Memory B cell (primary cell): ENCODE data around the gene SDHAF2.
"Not testable (repeated sequence)": the region's sequence is repeated elsewhere in the genome, so short reads cannot be mapped to it uniquely, and the experiment has no call there.

Source experiments
- ATAC-seq: fragments of 150-1000 bp; cut with Tn5 transposase; 2 replicates; pipeline ENCODE4 v1.10.0; 2021; ENCODE audit warnings: low read depth, mild to moderate bottlenecking, moderate library complexity
- DNase-seq, 2 donors: peaks; one replicate each; pipeline ENCODE4 v3.0.0; 2022; ENCODE audit warnings: low spot score in 2 of 2
- H3K27ac Mint-ChIP-seq: one replicate; pipeline ENCODE4 v1.8.0; 2022; ENCODE audit warnings: mild to moderate bottlenecking, moderate library complexity, mixed read lengths
- H3K27me3 Mint-ChIP-seq: one replicate; pipeline ENCODE4 v1.8.0; 2022; ENCODE audit warnings: mixed read lengths
- H3K36me3 Mint-ChIP-seq: one replicate; pipeline ENCODE4 v1.8.0; 2022; ENCODE audit warnings: mild to moderate bottlenecking, mixed read lengths
- H3K4me1 Mint-ChIP-seq: one replicate; pipeline ENCODE4 v1.8.0; 2022; ENCODE audit warnings: mixed read lengths
- H3K4me3 Mint-ChIP-seq: one replicate; pipeline ENCODE4 v1.8.0; 2022; ENCODE audit warnings: mild to moderate bottlenecking, moderate library complexity, mixed read lengths
- H3K9me3 Mint-ChIP-seq: one replicate; pipeline ENCODE4 v1.8.0; 2022; ENCODE audit warnings: mixed read lengths

The SDHAF2 gene

GRCh38 chr11:61446211-61446651 lies 16.3 kb downstream of the SDHAF2 start:
- Mint-ChIP-seq H3K27ac (no peak overlapping the region), H3K4me3 (no peak overlapping the region), H3K36me3 (peaks cover 26% of the 10 kb centered on the region), H3K27me3 (no peaks in the 10 kb centered on the region), H3K9me3 (no peaks in the 10 kb centered on the region), H3K4me1 (peaks cover 10% of the 10 kb centered on the region)
- DNase-seq, result peak; percentile 48 to 62
- peak; percentile 91 for ATAC-seq

- H3K4me3 Mint-ChIP-seq, result no peak overlapping the region
- no peak for DNase-seq
- H3K4me1 Mint-ChIP-seq, result peaks cover 10% of the 10 kb centered on the region
- no peaks in the 10 kb centered on the region for H3K27me3 Mint-ChIP-seq
- ATAC-seq, result no peak
- H3K27ac Mint-ChIP-seq, result peak overlapping the region; percentile 14
- H3K9me3 Mint-ChIP-seq, result no peaks in the 10 kb centered on the region
- peaks cover 25% of the 10 kb centered on the region for H3K36me3 Mint-ChIP-seq
Measured at GRCh38 chr11:61447601-61448551, 18.0 kb downstream of the SDHAF2 start.

GRCh38 chr11:61448552-61448927 lies 18.6 kb downstream of the SDHAF2 start:
- Mint-ChIP-seq H3K36me3 (peaks cover 20% of the 10 kb centered on the region), H3K4me1 (peaks cover 4% of the 10 kb centered on the region), H3K9me3 (no peaks in the 10 kb centered on the region), H3K4me3 (no peak overlapping the region), H3K27ac (peak overlapping the region; percentile 73), H3K27me3 (no peaks in the 10 kb centered on the region)
- ATAC-seq, result no peak
- no peak for DNase-seq

- no peak for DNase-seq
- H3K36me3 Mint-ChIP-seq, result peaks cover 31% of the 10 kb centered on the region
- H3K27ac Mint-ChIP-seq, result no peak overlapping the region
- no peaks in the 10 kb centered on the region for H3K27me3 Mint-ChIP-seq
- H3K4me3 Mint-ChIP-seq, result no peak overlapping the region
- H3K9me3 Mint-ChIP-seq, result no peaks in the 10 kb centered on the region
- H3K4me1 Mint-ChIP-seq, result peaks cover 5% of the 10 kb centered on the region
- no peak for ATAC-seq
Measured at GRCh38 chr11:61452825-61453224, 22.9 kb downstream of the SDHAF2 start.

- peaks cover 5% of the 10 kb centered on the region for H3K4me1 Mint-ChIP-seq
- no peak overlapping the region for H3K27ac Mint-ChIP-seq
- H3K9me3 Mint-ChIP-seq, result no peaks in the 10 kb centered on the region
- DNase-seq (no peak), ATAC-seq (no peak)
- no peaks in the 10 kb centered on the region for H3K27me3 Mint-ChIP-seq
- peaks cover 27% of the 10 kb centered on the region for H3K36me3 Mint-ChIP-seq
- no peak overlapping the region for H3K4me3 Mint-ChIP-seq
Measured at GRCh38 chr11:61453695-61454094, 23.8 kb downstream of the SDHAF2 start.

- Mint-ChIP-seq H3K27ac (no peak overlapping the region), H3K4me1 (peaks cover 5% of the 10 kb centered on the region), H3K36me3 (peaks cover 25% of the 10 kb centered on the region), H3K27me3 (no peaks in the 10 kb centered on the region), H3K9me3 (no peaks in the 10 kb centered on the region), H3K4me3 (no peak overlapping the region)
- DNase-seq (no peak), ATAC-seq (no peak)
Measured at GRCh38 chr11:61454520-61454919, 24.6 kb downstream of the SDHAF2 start.

- H3K4me3 Mint-ChIP-seq, result no peak overlapping the region
- H3K4me1 Mint-ChIP-seq, result peaks cover 5% of the 10 kb centered on the region
- H3K36me3 Mint-ChIP-seq, result peaks cover 25% of the 10 kb centered on the region
Measured at GRCh38 chr11:61460474-61460881, 30.6 kb downstream of the SDHAF2 start.

GRCh38 chr11:61460986-61461385 lies 31.1 kb downstream of the SDHAF2 start:
- Mint-ChIP-seq H3K36me3 (peaks cover 22% of the 10 kb centered on the region), H3K9me3 (no peaks in the 10 kb centered on the region), H3K27ac (peak overlapping the region; percentile 21), H3K4me3 (no peak overlapping the region), H3K4me1 (peaks cover 2% of the 10 kb centered on the region), H3K27me3 (no peaks in the 10 kb centered on the region)
- ATAC-seq (no peak), DNase-seq (no peak)

More at GRCh38 chr11:61460474-61460881, 30.6 kb downstream of the SDHAF2 start:
- no peak for DNase-seq
- no peak for ATAC-seq
- Mint-ChIP-seq H3K27me3 (no peaks in the 10 kb centered on the region), H3K27ac (peak overlapping the region; percentile 21), H3K9me3 (no peaks in the 10 kb centered on the region)

- H3K4me3 Mint-ChIP-seq, H3K9me3 Mint-ChIP-seq, ATAC-seq, H3K4me1 Mint-ChIP-seq, H3K27me3 Mint-ChIP-seq, H3K27ac Mint-ChIP-seq, DNase-seq: not testable (repeated sequence)
- H3K36me3 Mint-ChIP-seq, result peaks cover 35% of the 10 kb centered on the region
Measured at GRCh38 chr11:61467602-61468001, 37.7 kb downstream of the SDHAF2 start.

GRCh38 chr11:61468002-61468401 lies 38.1 kb downstream of the SDHAF2 start:
- DNase-seq (no peak), ATAC-seq (no peak)
- Mint-ChIP-seq H3K27ac (no peak overlapping the region), H3K9me3 (no peaks in the 10 kb centered on the region), H3K4me1 (no peaks in the 10 kb centered on the region), H3K27me3 (no peaks in the 10 kb centered on the region), H3K36me3 (peaks cover 35% of the 10 kb centered on the region), H3K4me3 (no peak overlapping the region)

GRCh38 chr11:61472282-61472681 lies 42.4 kb downstream of the SDHAF2 start:
- H3K4me1 Mint-ChIP-seq, result no peaks in the 10 kb centered on the region
- no peaks in the 10 kb centered on the region for H3K9me3 Mint-ChIP-seq
- H3K27ac Mint-ChIP-seq, result no peak overlapping the region
- ATAC-seq (no peak), DNase-seq (no peak)
- peaks cover 31% of the 10 kb centered on the region for H3K36me3 Mint-ChIP-seq
- H3K4me3 Mint-ChIP-seq, result no peak overlapping the region
- no peaks in the 10 kb centered on the region for H3K27me3 Mint-ChIP-seq

- H3K4me3 Mint-ChIP-seq, result no peak overlapping the region
- H3K4me1 Mint-ChIP-seq, result no peaks in the 10 kb centered on the region
- DNase-seq, result no peak
- no peaks in the 10 kb centered on the region for H3K9me3 Mint-ChIP-seq
- peaks cover 26% of the 10 kb centered on the region for H3K36me3 Mint-ChIP-seq
- no peaks in the 10 kb centered on the region for H3K27me3 Mint-ChIP-seq
- no peak overlapping the region for H3K27ac Mint-ChIP-seq
- no peak for ATAC-seq
Measured at GRCh38 chr11:61472868-61473267, 42.9 kb downstream of the SDHAF2 start.

GRCh38 chr11:61473370-61474012 lies 43.6 kb downstream of the SDHAF2 start:
- H3K4me3 Mint-ChIP-seq, result no peak overlapping the region
- H3K27ac Mint-ChIP-seq, result no peak overlapping the region
- ATAC-seq (no peak), DNase-seq (no peak)
- peaks cover 20% of the 10 kb centered on the region for H3K36me3 Mint-ChIP-seq
- H3K9me3 Mint-ChIP-seq, result no peaks in the 10 kb centered on the region
- H3K27me3 Mint-ChIP-seq, result no peaks in the 10 kb centered on the region
- H3K4me1 Mint-ChIP-seq, result no peaks in the 10 kb centered on the region

GRCh38 chr11:61474013-61474643 lies 44.2 kb downstream of the SDHAF2 start:
- DNase-seq, result no peak
- Mint-ChIP-seq H3K36me3 (peaks cover 19% of the 10 kb centered on the region), H3K27me3 (no peaks in the 10 kb centered on the region), H3K27ac (no peak overlapping the region), H3K4me3 (no peak overlapping the region), H3K4me1 (no peaks in the 10 kb centered on the region), H3K9me3 (no peaks in the 10 kb centered on the region)
- no peak for ATAC-seq
